Left colon (tissue), 2 donors: Measurements from ENCODE around the gene KCNQ1. TPM values are rescaled to one million over a fixed set of nuclear protein-coding genes. Genes with fewer than 3 reads are reported as not detected.
"Not testable (repeated sequence)": the region's sequence is repeated elsewhere in the genome, so short reads cannot be mapped to it uniquely, and the experiment has no call there.

ENCODE experiments used
- ATAC-seq: fragments of 200-7000 bp; cut with Tn5 transposase; one replicate; pipeline ENCODE4 v1.9.1; 2020; ENCODE audit warnings: mild to moderate bottlenecking, moderate library complexity
- DNase-seq, 2 donors: peaks; one replicate each; pipeline ENCODE4 v3.0.0-alpha.2; 2020
- intact Hi-C, 2 donors: fragments of 100-400 bp; cut with DNase I in 1 of 2; cut with micrococcal nuclease in 1 of 2; formaldehyde crosslinking; loops; one replicate each; pipeline versions ENCODE4 v1.11.2 to v1.14.0; 2022; cut with DNase I, micrococcal nuclease
- total RNA-seq, 2 donors: library from RNA; stranded (reverse); fragmentation: NEBNext Ultra II Directional; extraction: Animal tissue kit (Norgen Biotek cat#: 25700); gene quantifications; one replicate each; pipeline ENCODE4 v1.2.1, GENCODE V29; 2021
- donor health status: DM: no; HTN: no; CAD: no.
- donor health status: DM: yes; HTN: yes; CAD: no.

The KCNQ1 gene
- total RNA-seq, 2 donors from 2014 or later, result 42.8 to 56.8 TPM

- DNase-seq, ATAC-seq, intact Hi-C loops: not testable (repeated sequence)
These were observed 35.5 kb downstream of the KCNQ1 start for GRCh38 chr11:2480067-2480873.

- no peak for DNase-seq
- no peak for ATAC-seq
- intact Hi-C loops, result no loop called here
These were observed 36.0 kb downstream of the KCNQ1 start for GRCh38 chr11:2480874-2481220.

GRCh38 chr11:2481253-2481652 lies 36.4 kb downstream of the KCNQ1 start:
- DNase-seq (no peak), ATAC-seq (no peak)
- intact Hi-C loops, result no loop called here

GRCh38 chr11:2482204-2482603 lies 37.4 kb downstream of the KCNQ1 start:
- intact Hi-C loops, result no loop called here
- no peak for ATAC-seq

GRCh38 chr11:2482745-2483144 lies 37.9 kb downstream of the KCNQ1 start:
- ATAC-seq, result no peak
- intact Hi-C loops, result no loop called here
- DNase-seq, result no peak

More at GRCh38 chr11:2482204-2482603, 37.4 kb downstream of the KCNQ1 start:
- DNase-seq, result no peak

- DNase-seq, result no peak
- intact Hi-C loops, result no loop called here
- ATAC-seq, result peak; percentile 52
These were observed 38.6 kb downstream of the KCNQ1 start for GRCh38 chr11:2483426-2483825.

- DNase-seq (no peak), ATAC-seq (no peak)
- intact Hi-C loops, result no loop called here
These were observed 39.8 kb downstream of the KCNQ1 start for GRCh38 chr11:2484576-2485125.

- no peak for ATAC-seq
- no peak for DNase-seq
- intact Hi-C loops, result no loop called here
These were observed 43.2 kb downstream of the KCNQ1 start for GRCh38 chr11:2488004-2488403.

- no peak for DNase-seq
- intact Hi-C loops, result no loop called here
- no peak for ATAC-seq
These were observed 44.3 kb downstream of the KCNQ1 start for GRCh38 chr11:2489083-2489482.

GRCh38 chr11:2497951-2498350 lies 53.1 kb downstream of the KCNQ1 start:
- not testable (repeated sequence) for ATAC-seq

GRCh38 chr11:2498750-2499149 lies 53.9 kb downstream of the KCNQ1 start:
- intact Hi-C loops, result no loop called here
- ATAC-seq (no peak), DNase-seq (no peak)

More at GRCh38 chr11:2497951-2498350, 53.1 kb downstream of the KCNQ1 start:
- intact Hi-C loops, DNase-seq: not testable (repeated sequence)

- DNase-seq, result no peak
- intact Hi-C loops, result no loop called here
- ATAC-seq, result no peak
These were observed 62.5 kb downstream of the KCNQ1 start for GRCh38 chr11:2507212-2507901.

GRCh38 chr11:2507945-2508749 lies 63.3 kb downstream of the KCNQ1 start:
- intact Hi-C loops, result no loop called here
- DNase-seq (no peak), ATAC-seq (no peak)

- intact Hi-C loops, result no loop called here
- no peak for DNase-seq
- ATAC-seq, result no peak
These were observed 64.0 kb downstream of the KCNQ1 start for GRCh38 chr11:2508793-2509192.

GRCh38 chr11:2509481-2510001 lies 64.7 kb downstream of the KCNQ1 start:
- DNase-seq (no peak), ATAC-seq (no peak)
- intact Hi-C loops, result no loop called here

GRCh38 chr11:2510626-2511402 lies 66.0 kb downstream of the KCNQ1 start:
- no peak for ATAC-seq
- intact Hi-C loops, result no loop called here
- no peak for DNase-seq

- intact Hi-C loops, result no loop called here
- ATAC-seq (no peak), DNase-seq (peak in 1 of 2 donors; percentile 21)
These were observed 66.9 kb downstream of the KCNQ1 start for GRCh38 chr11:2511421-2512369.
